Measurements from ENCODE around the gene SLC25A21. TPM values are rescaled to one million over a fixed set of nuclear protein-coding genes. Genes with fewer than 3 reads are reported as not detected.

The SLC25A21 gene
- total and polyA plus RNA-seq, 2 of the 13 experiments (the other 11 are each of a cell fraction or from before 2014, with no cell fraction given) = 1.9 to 2.9 TPM

- TF ChIP-seq ZNF407 (CRISPR knock-in tag; IDR thresholded peaks at IDR 0.05; ENCODE audit: not compliant biosample characterization) (no peak), ZNF430 (CRISPR knock-in tag; IDR thresholded peaks at IDR 0.05) (no peak), TBP (CRISPR knock-in tag; IDR thresholded peaks at IDR 0.05) (no peak), ZBTB7B (CRISPR knock-in tag; IDR thresholded peaks at IDR 0.05) (no peak), MAFG (CRISPR knock-in tag; IDR thresholded peaks at IDR 0.05) (no peak), NFIC (IDR thresholded peaks at IDR 0.05; ENCODE audit: low read length) (no peak), SATB2 (CRISPR knock-in tag; IDR thresholded peaks at IDR 0.05) (no peak), MXD3 (CRISPR knock-in tag; IDR thresholded peaks at IDR 0.05) (no peak), NPAS2 (CRISPR knock-in tag; IDR thresholded peaks at IDR 0.05; ENCODE audit: borderline replicate concordance) (no peak)
- TF ChIP-seq, protein P1, sequence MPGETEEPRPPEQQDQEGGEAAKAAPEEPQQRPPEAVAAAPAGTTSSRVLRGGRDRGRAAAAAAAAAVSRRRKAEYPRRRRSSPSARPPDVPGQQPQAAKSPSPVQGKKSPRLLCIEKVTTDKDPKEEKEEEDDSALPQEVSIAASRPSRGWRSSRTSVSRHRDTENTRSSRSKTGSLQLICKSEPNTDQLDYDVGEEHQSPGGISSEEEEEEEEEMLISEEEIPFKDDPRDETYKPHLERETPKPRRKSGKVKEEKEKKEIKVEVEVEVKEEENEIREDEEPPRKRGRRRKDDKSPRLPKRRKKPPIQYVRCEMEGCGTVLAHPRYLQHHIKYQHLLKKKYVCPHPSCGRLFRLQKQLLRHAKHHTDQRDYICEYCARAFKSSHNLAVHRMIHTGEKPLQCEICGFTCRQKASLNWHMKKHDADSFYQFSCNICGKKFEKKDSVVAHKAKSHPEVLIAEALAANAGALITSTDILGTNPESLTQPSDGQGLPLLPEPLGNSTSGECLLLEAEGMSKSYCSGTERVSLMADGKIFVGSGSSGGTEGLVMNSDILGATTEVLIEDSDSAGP (CRISPR knock-in tag; IDR thresholded peaks at IDR 0.05; ENCODE audit: borderline replicate concordance) = no peak
- TF ChIP-seq, protein P2, sequence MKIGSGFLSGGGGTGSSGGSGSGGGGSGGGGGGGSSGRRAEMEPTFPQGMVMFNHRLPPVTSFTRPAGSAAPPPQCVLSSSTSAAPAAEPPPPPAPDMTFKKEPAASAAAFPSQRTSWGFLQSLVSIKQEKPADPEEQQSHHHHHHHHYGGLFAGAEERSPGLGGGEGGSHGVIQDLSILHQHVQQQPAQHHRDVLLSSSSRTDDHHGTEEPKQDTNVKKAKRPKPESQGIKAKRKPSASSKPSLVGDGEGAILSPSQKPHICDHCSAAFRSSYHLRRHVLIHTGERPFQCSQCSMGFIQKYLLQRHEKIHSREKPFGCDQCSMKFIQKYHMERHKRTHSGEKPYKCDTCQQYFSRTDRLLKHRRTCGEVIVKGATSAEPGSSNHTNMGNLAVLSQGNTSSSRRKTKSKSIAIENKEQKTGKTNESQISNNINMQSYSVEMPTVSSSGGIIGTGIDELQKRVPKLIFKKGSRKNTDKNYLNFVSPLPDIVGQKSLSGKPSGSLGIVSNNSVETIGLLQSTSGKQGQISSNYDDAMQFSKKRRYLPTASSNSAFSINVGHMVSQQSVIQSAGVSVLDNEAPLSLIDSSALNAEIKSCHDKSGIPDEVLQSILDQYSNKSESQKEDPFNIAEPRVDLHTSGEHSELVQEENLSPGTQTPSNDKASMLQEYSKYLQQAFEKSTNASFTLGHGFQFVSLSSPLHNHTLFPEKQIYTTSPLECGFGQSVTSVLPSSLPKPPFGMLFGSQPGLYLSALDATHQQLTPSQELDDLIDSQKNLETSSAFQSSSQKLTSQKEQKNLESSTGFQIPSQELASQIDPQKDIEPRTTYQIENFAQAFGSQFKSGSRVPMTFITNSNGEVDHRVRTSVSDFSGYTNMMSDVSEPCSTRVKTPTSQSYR (CRISPR knock-in tag; IDR thresholded peaks at IDR 0.05; ENCODE audit: borderline replicate concordance) = no peak
- TF ChIP-seq, protein P3, sequence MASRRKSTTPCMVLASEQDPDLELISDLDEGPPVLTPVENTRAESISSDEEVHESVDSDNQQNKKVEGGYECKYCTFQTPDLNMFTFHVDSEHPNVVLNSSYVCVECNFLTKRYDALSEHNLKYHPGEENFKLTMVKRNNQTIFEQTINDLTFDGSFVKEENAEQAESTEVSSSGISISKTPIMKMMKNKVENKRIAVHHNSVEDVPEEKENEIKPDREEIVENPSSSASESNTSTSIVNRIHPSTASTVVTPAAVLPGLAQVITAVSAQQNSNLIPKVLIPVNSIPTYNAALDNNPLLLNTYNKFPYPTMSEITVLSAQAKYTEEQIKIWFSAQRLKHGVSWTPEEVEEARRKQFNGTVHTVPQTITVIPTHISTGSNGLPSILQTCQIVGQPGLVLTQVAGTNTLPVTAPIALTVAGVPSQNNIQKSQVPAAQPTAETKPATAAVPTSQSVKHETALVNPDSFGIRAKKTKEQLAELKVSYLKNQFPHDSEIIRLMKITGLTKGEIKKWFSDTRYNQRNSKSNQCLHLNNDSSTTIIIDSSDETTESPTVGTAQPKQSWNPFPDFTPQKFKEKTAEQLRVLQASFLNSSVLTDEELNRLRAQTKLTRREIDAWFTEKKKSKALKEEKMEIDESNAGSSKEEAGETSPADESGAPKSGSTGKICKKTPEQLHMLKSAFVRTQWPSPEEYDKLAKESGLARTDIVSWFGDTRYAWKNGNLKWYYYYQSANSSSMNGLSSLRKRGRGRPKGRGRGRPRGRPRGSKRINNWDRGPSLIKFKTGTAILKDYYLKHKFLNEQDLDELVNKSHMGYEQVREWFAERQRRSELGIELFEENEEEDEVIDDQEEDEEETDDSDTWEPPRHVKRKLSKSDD (CRISPR knock-in tag; IDR thresholded peaks at IDR 0.05; ENCODE audit: low read depth) = no peak
Observed at GRCh38 chr14:36658123-36659009, 514.0 kb downstream of the SLC25A21 start (continued).
